HG03469 (cell line): Measurements from ENCODE around the gene MLF2.

ENCODE experiments used
- ATAC-seq: cut with Tn5 transposase; IDR thresholded peaks from one replicate; pipeline ENCODE4 v1.9.1; 2021; ENCODE audit warnings: mild to moderate bottlenecking, moderate library complexity, moderate number of reproducible peaks; ENCODE audit not compliant: unreplicated experiment

MLF2 gene, protein sequence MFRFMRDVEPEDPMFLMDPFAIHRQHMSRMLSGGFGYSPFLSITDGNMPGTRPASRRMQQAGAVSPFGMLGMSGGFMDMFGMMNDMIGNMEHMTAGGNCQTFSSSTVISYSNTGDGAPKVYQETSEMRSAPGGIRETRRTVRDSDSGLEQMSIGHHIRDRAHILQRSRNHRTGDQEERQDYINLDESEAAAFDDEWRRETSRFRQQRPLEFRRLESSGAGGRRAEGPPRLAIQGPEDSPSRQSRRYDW

DNA sequence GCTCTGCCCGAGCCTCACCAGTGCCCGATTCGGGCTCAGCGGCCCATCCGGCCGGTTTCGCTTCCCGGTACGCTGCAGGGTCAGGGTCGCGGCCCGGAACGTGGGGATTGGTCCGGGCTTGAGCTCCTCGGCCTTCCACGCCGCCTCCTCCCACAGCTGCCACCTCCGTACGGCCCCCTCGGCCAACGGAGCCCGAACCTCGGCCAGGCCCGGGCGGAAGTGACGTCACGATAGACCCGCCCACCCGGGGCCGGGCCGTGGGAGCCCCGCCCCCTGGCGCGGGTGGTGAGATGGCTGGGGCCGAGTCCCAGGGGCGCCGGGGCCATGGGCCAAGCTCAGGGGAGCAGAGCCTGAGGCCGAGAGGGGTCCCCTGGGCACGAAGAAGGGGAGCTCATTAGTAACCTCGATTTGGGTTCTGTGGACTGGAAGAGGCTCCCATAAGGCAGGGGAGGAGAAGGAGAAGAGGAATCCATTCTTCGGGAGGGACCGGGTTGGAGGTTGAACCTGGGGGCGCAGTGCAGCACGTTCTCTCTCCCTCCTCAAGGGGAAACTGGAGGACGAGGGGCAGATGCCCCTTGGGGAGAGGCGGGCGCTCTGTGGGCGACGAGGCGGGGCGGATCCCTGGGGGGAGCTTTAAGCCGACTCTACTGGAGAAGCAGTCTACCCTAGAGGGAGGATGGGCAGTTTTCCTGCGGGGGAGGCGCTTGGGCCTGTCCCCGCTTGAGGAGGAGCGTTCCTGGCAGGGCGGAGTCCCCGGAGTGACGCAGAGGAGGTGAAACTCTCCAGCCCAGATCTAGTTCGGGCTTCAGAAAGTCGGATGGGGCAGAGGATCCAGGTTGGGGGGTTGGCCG is at the start of gene MLF2:
Gene MLF2 (minus strand): TSS at position 221 of the 851 bp plus-strand sequence. CDS start 807 bp downstream, outside the sequence.
- ATAC-seq: peak; percentile 75

DNA sequence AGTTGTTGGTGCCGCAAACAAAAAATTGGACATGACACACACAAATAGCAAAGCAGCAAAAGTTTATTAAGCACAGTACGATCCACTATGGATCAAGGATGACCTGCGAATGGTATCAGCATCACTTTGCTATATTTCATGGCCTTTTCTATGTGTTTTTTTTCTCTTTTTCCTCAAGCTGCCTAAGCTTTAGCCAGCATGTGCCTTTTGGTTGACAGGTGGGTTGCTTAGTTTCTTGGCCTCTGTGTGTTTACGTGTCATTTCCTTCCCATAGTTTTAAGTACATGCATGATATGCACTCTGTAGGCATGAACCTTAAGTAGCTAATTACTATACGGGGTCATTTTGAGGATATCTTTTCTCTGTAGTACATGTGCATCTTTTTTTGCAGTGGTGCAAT is 46.2 kb upstream of the MLF2 start:
- ATAC-seq: no peak

DNA sequence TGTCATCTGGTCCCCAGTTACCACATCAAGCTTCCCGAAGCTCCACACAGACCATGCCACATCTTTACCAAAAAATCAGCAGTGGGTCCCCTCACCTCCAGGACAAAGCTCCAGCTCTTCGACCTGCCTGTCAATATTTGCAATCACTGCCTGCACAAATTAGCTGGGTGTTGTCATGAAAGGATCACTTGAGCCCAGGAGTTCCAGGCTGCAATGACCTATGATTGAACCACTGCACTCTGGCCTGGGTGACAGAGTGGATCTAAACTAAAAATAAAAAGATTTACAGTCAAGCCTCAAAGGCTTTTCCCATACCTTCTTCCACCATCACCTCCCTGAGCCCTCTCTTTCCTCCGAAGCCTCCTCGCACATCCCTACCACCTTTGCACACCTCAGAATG is 43.6 kb upstream of the MLF2 start:
- ATAC-seq: no peak

GRCh38 chr12:6795088-6795487 is 42.1 kb upstream of the MLF2 start:
- no peak for ATAC-seq

GRCh38 chr12:6792522-6793201 is 39.7 kb upstream of the MLF2 start:
- ATAC-seq: no peak

DNA sequence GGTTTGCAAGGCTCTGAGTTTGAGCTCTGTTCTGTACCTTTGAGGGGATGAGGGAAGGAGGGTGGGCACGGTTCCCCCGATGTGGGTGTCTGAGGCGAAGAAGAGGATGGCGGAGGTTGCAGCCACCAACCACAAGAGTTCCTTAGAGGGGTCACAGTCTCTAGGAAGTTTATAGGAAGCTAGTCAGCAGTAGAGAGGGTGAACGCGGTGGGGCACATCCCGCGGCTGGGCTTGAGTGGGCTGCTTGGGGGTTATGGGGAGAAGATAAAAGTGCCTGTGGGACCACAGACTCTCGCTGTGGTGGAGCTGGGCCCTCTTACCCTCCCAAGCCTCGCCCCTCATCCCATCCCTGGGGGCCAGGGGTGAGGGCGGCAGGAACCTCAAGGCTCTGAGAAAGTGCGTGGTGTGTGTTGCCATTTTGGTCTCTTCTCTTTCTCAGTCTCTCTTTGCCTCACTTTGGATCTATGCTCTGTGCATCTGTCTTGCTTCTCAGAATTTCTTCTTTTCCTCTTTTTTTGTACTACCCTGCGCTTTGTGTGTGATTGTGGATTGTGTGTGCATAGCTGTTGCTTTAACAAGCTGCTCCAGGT is 39.1 kb upstream of the MLF2 start:
- no peak for ATAC-seq

DNA sequence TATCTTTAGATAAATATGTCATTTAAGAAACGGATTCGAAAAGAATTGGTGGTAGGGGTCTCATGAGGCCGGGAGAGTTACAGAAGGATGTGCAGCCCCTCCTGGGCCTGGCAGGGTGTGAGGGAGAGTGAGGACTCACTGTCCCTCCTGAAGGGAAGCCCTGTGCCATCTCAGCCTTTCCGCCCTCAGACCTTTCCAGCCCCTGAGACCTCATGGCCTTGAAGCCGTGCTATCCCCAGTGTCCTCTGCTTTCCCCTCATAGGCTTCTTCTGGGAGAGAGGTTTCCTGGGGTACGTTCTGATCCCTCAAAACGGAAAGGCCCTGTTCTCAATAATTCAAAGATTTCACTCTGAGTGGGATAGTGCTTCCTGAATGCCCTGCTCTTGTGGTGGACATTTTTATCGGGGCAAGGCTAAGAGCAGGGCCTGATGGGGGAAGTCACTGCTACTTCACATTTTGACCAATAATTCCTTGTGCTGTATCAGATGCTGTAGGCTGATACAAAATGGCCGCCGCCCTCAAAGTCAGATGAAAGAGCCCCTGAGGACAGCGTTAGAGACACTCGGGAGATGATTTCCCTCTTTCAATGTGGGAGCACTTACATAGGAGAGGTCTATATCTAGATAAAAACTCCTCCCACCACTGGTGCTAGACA is 37.7 kb upstream of the MLF2 start:
- ATAC-seq: no peak

DNA sequence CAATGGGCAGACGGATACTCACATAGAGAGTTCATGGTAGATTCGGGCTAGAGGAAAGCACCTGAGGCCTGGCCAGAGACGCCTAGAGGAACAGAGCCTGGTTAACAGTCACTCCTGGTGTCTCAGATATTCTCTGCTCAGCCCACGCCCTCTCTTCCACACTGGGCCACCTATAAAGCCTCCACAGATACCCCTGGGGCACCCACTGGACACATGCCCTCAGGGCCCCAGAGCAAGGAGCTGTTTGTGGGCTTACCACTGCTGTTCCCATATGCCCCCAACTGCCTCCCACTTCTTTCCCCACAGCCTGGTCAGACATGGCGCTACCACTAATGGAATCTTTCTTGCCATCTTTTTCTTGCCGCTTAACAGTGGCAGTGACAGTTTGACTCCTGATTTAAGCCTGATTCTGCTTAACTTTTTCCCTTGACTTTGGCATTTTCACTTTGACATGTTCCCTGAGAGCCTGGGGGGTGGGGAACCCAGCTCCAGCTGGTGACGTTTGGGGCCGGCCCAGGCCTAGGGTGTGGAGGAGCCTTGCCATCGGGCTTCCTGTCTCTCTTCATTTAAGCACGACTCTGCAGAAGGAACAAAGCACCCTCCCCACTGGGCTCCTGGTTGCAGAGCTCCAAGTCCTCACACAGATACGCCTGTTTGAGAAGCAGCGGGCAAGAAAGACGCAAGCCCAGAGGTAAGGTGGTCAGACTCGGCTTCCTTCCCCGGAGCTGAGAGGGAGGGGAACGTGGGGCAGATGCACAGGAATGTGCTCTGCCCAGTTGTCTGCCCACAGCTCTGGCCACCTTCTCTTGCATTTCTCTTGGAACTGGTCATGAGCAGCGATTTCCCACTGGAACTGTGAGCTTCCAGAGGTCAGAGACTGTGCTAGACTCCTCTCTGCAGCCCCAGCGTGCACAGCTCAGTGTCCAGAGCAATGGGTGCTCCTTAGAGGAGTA is 36.3 kb upstream of the MLF2 start, which contains the start of gene CD4:
Gene CD4 (plus strand): TSS at position 557 of the 953 bp plus-strand sequence. CDS start 10,611 bp downstream, outside the sequence.
- ATAC-seq: no peak

DNA sequence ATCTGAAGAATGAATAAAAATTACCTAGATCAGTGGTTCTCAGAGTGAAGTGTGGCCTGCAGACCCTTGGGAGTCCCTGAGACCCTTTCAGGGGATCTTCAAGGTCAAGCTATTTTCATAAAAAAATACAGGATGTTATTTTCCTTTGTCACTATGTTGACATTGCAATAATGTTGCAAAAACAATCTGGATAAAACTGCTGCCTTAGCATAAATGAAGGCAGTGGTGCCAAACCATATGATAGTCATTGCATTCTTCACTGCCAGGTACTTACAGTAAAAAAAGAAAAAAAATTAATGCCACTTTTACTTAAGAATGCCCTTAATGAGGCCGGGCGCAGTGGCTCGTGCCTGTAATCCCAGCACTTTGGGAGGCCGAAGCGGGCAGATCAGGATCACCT is 34.4 kb upstream of the MLF2 start:
- ATAC-seq: no peak

GRCh38 chr12:6786416-6787094 is 33.6 kb upstream of the MLF2 start:
- ATAC-seq: no peak

- no peak for ATAC-seq
Measured at GRCh38 chr12:6784761-6785160, 31.8 kb upstream of the MLF2 start.

DNA sequence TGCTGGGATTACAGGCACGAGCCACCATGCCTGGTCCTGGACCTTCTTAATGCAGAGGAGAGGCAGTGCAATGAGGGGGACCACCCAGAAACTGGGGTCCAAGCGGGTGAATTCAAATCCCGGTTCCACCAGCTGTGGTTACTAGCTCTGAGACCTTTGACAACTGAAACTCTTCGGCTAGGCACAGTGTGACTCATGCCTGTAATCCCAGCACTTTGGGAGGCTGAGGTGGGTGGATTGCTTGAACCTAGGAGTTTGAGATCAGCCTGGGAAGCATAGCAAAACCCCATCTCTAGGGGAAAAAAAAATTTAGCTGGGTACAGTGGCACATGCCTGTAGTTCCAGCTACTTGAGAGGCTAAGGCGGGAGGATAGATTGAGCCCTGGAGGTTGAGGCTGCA is 31.4 kb upstream of the MLF2 start:
- no peak for ATAC-seq

- no peak for ATAC-seq
Measured at GRCh38 chr12:6783828-6784227, 30.9 kb upstream of the MLF2 start.

DNA sequence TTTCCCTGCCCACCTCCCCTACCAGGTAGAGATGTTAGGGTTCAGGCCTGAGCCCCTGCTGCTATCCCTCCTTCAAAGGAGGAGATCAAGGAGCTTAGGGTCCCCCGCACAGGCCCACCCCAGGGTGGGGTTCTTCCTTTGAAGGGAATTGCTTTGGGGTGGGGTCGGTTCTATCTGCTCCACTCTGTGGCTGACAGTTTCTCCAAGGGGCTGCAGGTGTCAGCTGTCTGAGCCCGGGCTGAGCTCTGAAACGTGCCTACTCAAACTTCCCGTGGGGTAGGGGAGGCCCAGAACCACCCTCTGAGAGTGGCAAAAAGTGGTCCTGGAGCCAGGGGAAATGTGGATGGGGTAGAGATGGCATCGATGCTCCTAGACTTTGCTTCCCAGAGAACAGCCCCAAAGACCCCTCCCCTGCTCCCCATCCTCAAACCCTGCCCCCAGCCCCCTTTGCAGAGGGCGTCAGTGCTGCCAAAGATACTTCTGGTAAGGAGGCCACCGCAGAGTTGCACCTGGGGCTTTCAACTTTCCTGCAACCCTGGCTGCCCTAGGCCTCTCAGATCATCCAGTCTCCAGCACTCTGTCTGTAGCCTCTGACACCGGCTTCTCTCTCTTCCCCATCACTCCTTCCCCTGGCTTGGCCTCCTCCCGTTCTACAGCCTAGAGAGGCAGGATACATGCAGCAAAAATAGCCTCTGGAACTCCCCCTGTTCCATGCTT is 30.1 kb upstream of the MLF2 start:
- ATAC-seq: no peak

- no peak for ATAC-seq
Measured at GRCh38 chr12:6782119-6782518, 29.2 kb upstream of the MLF2 start.

DNA sequence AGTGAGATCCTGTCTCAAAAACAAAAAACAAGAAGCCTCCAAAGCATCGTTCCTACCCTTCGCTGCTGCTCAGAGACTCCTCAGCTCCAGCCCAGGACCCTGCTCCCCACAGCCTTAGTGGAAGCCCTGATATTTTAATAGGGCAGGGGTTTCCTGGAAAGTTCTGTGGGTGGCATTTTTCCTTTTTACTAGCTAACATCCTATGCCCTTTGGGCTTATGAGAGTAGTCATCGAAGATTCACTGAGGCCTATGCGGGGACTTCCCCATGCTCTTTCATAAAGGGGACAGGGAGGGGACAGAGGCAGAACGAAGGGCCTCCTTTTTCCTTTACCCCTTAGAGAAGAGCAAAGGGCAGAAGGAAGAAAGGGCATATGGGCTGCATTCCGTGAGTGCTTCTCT is 27.6 kb upstream of the MLF2 start:
- no peak for ATAC-seq

GRCh38 chr12:6779708-6780432 is 26.9 kb upstream of the MLF2 start:
- ATAC-seq: no peak
